Putamen (tissue), 1 donor: Measurements from ENCODE around the gene CTBP2.

ENCODE experiments used
- DNase-seq: peaks from one replicate; pipeline ENCODE4 v3.0.0-alpha.2; 2016; ENCODE audit warnings: low spot score

Gene CTBP2

GRCh38 chr10:125106586-125106985, 53.8 kb downstream of the CTBP2 start:
- DNase-seq = no peak

GRCh38 chr10:125105706-125106255, 54.6 kb downstream of the CTBP2 start:
- no peak for DNase-seq

- DNase-seq = no peak
These were observed 55.2 kb downstream of the CTBP2 start for GRCh38 chr10:125105155-125105554.

- DNase-seq = no peak
These were observed 55.8 kb downstream of the CTBP2 start for GRCh38 chr10:125104559-125104958.

GRCh38 chr10:125103924-125104323, 56.4 kb downstream of the CTBP2 start:
- DNase-seq = no peak

- no peak for DNase-seq
These were observed 56.9 kb downstream of the CTBP2 start for GRCh38 chr10:125103466-125103865.

GRCh38 chr10:125102821-125103220, 57.5 kb downstream of the CTBP2 start:
- no peak for DNase-seq

- DNase-seq = no peak
These were observed 58.1 kb downstream of the CTBP2 start for GRCh38 chr10:125102246-125102645.

GRCh38 chr10:125101581-125101980, 58.8 kb downstream of the CTBP2 start:
- DNase-seq = no peak

- no peak for DNase-seq
These were observed 59.3 kb downstream of the CTBP2 start for GRCh38 chr10:125101049-125101448.

GRCh38 chr10:125097409-125098070, 62.8 kb downstream of the CTBP2 start:
- no peak for DNase-seq

- DNase-seq = no peak
These were observed 63.4 kb downstream of the CTBP2 start for GRCh38 chr10:125096975-125097374.

GRCh38 chr10:125096371-125096770, 64.0 kb downstream of the CTBP2 start:
- no peak for DNase-seq

- no peak for DNase-seq
These were observed 64.6 kb downstream of the CTBP2 start for GRCh38 chr10:125095776-125096175.

GRCh38 chr10:125095228-125095627, 65.1 kb downstream of the CTBP2 start:
- no peak for DNase-seq

- no peak for DNase-seq
These were observed 65.6 kb downstream of the CTBP2 start for GRCh38 chr10:125094806-125095205.

- no peak for DNase-seq
These were observed 66.2 kb downstream of the CTBP2 start for GRCh38 chr10:125093974-125094705.

GRCh38 chr10:125093199-125093973, 67.0 kb downstream of the CTBP2 start:
- DNase-seq = no peak

- no peak for DNase-seq
These were observed 67.8 kb downstream of the CTBP2 start for GRCh38 chr10:125092564-125093031.

- DNase-seq = no peak
These were observed 68.5 kb downstream of the CTBP2 start for GRCh38 chr10:125091891-125092290.

GRCh38 chr10:125089469-125089868, 70.9 kb downstream of the CTBP2 start:
- DNase-seq = no peak

GRCh38 chr10:125087897-125088215, 72.5 kb downstream of the CTBP2 start:
- no peak for DNase-seq
